Cardiac fibroblast (primary cell): ENCODE results near the gene PDIA5.

Experiments used
- DNase-seq, 2 donors: peaks; one replicate each; pipeline versions ENCODE4 v3.0.0 to v3.0.0-alpha.2; 2010; ENCODE audit warnings: low read depth in 2 of 2
- H3K4me3 ChIP-seq, 2 donors: replicated peaks in 1 of 2; 1 replicate in 1 of 2; 2 replicates in 1 of 2; pipeline ENCODE4 v1.5.1; 2011; ENCODE audit warnings: low read depth in 2 of 2, low read length in 2 of 2, mild to moderate bottlenecking in 2 of 2, moderate library complexity in 1 of 2
- TF ChIP-seq, protein P1 (sequence below): IDR thresholded peaks from one replicate; pipeline ENCODE4 v1.5.1; 2011; ENCODE audit warnings: low read depth, mild to moderate bottlenecking, low read length, inconsistent platforms

Gene PDIA5

DNA sequence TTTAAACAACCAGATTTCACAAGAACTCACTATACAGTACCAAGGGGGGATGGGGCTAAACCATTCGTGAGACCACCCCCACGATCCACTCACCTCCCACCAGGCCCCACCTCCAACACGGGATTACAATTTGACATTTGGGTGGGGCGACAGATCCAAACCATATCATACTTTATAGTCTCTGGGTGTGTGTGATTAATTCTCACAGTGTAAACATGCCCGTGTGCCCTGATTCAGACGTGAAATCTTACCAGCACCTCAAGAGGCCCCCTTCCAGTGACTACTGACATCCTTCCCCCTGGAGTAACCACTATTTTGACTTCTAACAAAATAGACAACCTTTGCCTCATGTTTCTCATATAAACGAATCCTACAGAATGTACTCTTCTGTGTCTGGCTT lies 5.0 kb upstream of the PDIA5 start:
- TF ChIP-seq, protein P1, sequence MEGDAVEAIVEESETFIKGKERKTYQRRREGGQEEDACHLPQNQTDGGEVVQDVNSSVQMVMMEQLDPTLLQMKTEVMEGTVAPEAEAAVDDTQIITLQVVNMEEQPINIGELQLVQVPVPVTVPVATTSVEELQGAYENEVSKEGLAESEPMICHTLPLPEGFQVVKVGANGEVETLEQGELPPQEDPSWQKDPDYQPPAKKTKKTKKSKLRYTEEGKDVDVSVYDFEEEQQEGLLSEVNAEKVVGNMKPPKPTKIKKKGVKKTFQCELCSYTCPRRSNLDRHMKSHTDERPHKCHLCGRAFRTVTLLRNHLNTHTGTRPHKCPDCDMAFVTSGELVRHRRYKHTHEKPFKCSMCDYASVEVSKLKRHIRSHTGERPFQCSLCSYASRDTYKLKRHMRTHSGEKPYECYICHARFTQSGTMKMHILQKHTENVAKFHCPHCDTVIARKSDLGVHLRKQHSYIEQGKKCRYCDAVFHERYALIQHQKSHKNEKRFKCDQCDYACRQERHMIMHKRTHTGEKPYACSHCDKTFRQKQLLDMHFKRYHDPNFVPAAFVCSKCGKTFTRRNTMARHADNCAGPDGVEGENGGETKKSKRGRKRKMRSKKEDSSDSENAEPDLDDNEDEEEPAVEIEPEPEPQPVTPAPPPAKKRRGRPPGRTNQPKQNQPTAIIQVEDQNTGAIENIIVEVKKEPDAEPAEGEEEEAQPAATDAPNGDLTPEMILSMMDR = no peak
- no peak overlapping the region for H3K4me3 ChIP-seq

DNA sequence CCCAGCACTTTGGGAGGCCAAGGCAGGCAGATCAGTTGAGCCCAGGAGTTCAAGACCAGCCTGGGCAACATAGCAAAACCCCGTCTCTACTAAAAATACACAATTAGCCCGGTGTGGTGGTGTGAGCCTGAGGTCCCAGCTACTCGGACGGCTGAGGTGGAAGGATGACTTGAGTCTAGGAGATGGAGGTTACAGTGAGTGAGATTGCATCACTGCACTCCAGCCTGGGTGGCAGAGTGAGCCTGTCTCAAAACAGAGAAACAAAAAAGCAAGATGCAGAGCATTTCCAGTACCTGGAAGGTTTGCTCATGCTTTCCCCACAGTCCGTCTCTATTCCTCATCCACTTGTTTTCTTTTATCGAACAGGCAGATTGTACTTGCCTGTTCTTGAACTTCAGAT lies 3.8 kb upstream of the PDIA5 start:
- no peak overlapping the region for H3K4me3 ChIP-seq
- TF ChIP-seq, protein P1 = no peak
- no peak for DNase-seq

More for the DNA sequence above, 5.0 kb upstream of the PDIA5 start:
- no peak for DNase-seq

DNA sequence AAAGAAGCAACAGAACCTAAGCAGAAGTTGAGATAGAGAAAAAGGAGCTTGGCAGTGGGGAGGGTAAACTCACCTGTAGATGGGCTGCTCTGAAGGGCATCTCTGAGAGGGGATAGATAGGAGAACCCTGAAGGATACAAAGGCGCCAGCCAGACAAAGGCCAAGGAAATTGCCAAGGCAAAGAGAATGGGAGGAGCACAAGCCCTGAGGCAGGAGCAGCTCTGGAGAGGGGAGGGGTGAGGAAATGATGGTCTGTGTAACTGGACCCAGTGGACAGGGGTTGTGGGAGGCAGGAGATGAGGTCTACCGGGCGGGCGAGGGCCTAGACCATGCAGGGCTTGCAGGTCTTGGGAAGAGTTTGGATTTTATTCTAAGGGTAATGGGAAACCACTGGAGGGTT lies 2.3 kb upstream of the PDIA5 start:
- no peak overlapping the region for H3K4me3 ChIP-seq
- DNase-seq = no peak
- TF ChIP-seq, protein P1 = no peak

DNA sequence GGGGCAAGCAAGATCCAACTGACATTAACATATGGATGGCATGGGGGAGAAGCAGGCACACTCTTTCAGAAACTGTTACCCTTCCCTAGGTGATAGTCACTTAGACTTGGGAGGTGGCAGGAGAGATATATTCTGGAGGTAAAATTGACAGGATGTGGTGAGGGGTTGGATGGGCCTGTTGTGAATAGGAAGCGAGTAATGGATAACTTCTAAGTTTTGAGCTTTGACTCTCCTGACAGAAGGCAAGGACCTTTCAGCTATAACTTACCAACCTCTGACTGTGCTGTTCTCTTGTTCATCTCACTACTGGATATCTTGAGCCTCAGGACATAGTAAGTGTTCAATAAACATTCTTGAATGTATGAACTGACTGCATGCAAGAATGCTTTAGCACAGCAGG lies 1.9 kb upstream of the PDIA5 start:
- no peak overlapping the region for H3K4me3 ChIP-seq
- TF ChIP-seq, protein P1 = no peak
- no peak for DNase-seq

DNA sequence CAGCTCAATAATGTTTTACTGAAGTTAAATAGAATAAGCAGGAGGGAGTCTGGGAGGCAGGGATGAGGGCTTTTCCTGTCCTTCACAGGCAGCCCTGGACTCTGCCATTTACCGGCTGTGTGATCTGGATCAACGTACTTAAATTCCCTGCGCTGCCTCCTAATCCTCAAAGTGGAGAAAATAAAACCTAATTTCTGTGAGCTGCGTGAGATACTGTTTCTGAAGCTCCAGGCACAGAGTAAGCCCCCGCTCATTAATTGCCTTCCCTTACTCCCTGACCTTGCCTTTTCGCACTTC lies 278 bp upstream of the PDIA5 start:
- H3K4me3 ChIP-seq = peak overlapping the region; percentile 92 to 97
- TF ChIP-seq, protein P1 = no peak

DNA sequence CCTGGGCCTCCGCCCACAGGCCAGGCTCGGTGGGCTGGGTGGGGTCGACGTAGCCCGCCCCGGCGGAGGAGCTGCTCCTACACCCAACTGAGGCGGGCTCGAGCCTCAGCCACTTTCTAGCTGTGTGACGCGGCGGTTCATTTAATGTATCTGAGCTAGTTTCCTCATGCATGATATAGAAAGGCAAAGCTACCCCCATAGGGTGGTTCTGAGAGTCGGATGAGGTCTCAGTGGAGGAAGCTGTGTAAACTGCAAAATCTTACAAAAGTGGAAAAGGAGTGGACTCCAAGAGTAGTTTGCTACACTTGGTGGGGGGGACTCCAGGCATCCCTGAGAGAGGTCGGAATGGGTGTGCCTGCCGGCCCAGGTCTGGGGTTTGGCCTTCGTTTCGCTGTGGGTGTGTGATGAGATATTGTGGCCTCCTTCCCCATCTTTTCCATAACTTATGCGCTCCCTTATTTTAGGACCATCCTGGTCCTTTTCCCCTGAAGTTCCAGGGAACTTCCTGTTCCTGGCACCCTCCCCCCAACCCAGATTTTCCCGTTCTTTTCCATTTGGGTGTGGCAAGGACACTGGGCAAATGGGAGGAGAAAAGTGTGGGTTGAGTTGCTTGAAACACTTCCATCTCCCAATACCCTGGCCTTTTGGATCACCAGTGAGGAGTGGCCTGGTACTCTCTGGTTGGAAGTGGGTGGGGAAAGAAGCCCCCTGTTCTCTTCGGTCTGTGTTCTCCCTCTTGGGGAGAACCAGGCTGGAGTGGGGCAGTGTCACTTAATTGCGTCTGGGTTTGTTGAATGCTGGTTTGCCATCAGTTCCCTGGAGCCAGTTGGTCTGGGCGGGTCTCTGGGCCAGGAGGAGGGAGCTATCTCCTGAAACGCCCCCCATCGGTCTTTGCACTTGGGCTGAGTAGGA lies 1.1 kb downstream of the PDIA5 start:
- TF ChIP-seq, protein P1 = no peak
- no peak for DNase-seq
- peak overlapping the region; percentile 92 to 97 for H3K4me3 ChIP-seq

More for the DNA sequence above, 278 bp upstream of the PDIA5 start:
- no peak for DNase-seq
